Natural killer cell (primary cell): ENCODE results near the gene FEM1A. TPM values are rescaled to one million over a fixed set of nuclear protein-coding genes. Genes with fewer than 3 reads are reported as not detected.
A peak's percentile ranks its signal among the peaks of the same experiment; 100 is the strongest.
"Not testable (repeated sequence)": the region's sequence is repeated elsewhere in the genome, so short reads cannot be mapped to it uniquely, and the experiment has no call there.

ENCODE experiments used
- ATAC-seq, 3 donors: fragments of 150-1000 bp in 2 of 3; fragments of 200-7000 bp in 1 of 3; cut with Tn5 transposase; 1 replicate in 1 of 3; 2 replicates in 2 of 3; pipeline ENCODE4 v1.10.0; 2021; ENCODE audit warnings: mild to moderate bottlenecking in 2 of 3, moderate library complexity in 2 of 3
- DNase-seq, 2 donors: peaks; one replicate each; pipeline versions ENCODE4 v3.0.0 to v3.0.0-alpha.2; 2013 to 2021; ENCODE audit warnings: mixed read lengths in 1 of 2
- H3K27ac ChIP-seq: one replicate; pipeline ENCODE4 v1.5.1; 2013; ENCODE audit warnings: mild to moderate bottlenecking, low read length
- H3K27me3 ChIP-seq: one replicate; pipeline ENCODE4 v1.6.1; 2013; ENCODE audit warnings: low read length; ENCODE audit not compliant: control insufficient read depth, insufficient read depth
- H3K36me3 ChIP-seq: one replicate; pipeline ENCODE4 v1.6.1; 2013; ENCODE audit warnings: low read length; ENCODE audit not compliant: control insufficient read depth, insufficient read depth
- H3K4me1 ChIP-seq: one replicate; pipeline ENCODE4 v1.6.1; 2013; ENCODE audit warnings: low read length; ENCODE audit not compliant: control insufficient read depth, insufficient read depth
- H3K4me3 ChIP-seq: one replicate; pipeline ENCODE4 v1.5.1; 2013; ENCODE audit warnings: low read length
- H3K9me3 ChIP-seq: one replicate; pipeline ENCODE4 v1.6.1; 2013; ENCODE audit warnings: low read length; ENCODE audit not compliant: control insufficient read depth, insufficient read depth
- H3K27ac Mint-ChIP-seq, 2 donors: one replicate each; pipeline ENCODE4 v1.8.0; 2022; ENCODE audit warnings: mild to moderate bottlenecking in 2 of 2, mixed read lengths in 2 of 2, moderate library complexity in 1 of 2
- H3K27me3 Mint-ChIP-seq, 2 donors: one replicate each; pipeline ENCODE4 v1.8.0; 2022; ENCODE audit warnings: low read depth in 2 of 2, mixed read lengths in 2 of 2
- H3K36me3 Mint-ChIP-seq: one replicate; pipeline ENCODE4 v1.8.0; 2022; ENCODE audit warnings: mixed read lengths
- H3K4me1 Mint-ChIP-seq, 2 donors: one replicate each; pipeline ENCODE4 v1.8.0; 2022; ENCODE audit warnings: mixed read lengths in 2 of 2
- H3K4me3 Mint-ChIP-seq: one replicate; pipeline ENCODE4 v1.8.0; 2022; ENCODE audit warnings: mild to moderate bottlenecking, moderate library complexity, mixed read lengths
- H3K9me3 Mint-ChIP-seq, 2 donors: one replicate each; pipeline ENCODE4 v1.8.0; 2022; ENCODE audit warnings: mixed read lengths in 2 of 2
- WGBS: methylation state at CpG from one replicate; pipeline ENCODE4 v1.1.7; 2013; ENCODE audit warnings: missing lambda C conversion rate; ENCODE audit not compliant: insufficient coverage; 5-methylcytosine and 5-hydroxymethylcytosine counted together
- intact Hi-C: fragments of 100-400 bp; cut with micrococcal nuclease; formaldehyde crosslinking; loops from one replicate; pipeline ENCODE4 v1.14.2; 2022
- total RNA-seq, 4 donors: library from RNA; stranded (reverse); fragments of 120-200 nt in 1 of 4; gene quantifications; one replicate each; pipeline versions ENCODE4 v1.2.3 to v1.2.4, GENCODE V29; 2013 to 2022
- TF ChIP-seq, protein P1 (sequence below): fragments of 200-600 bp; IDR thresholded peaks from one replicate; pipeline ENCODE4 v1.8.0; 2022; ENCODE audit warnings: antibody characterized with exemption

Gene FEM1A
- total RNA-seq, 3 donors from 2014 or later (not counting 1 experiment from before 2014, with no cell fraction given) = 11.0 to 13.9 (median 13.7) TPM

DNA sequence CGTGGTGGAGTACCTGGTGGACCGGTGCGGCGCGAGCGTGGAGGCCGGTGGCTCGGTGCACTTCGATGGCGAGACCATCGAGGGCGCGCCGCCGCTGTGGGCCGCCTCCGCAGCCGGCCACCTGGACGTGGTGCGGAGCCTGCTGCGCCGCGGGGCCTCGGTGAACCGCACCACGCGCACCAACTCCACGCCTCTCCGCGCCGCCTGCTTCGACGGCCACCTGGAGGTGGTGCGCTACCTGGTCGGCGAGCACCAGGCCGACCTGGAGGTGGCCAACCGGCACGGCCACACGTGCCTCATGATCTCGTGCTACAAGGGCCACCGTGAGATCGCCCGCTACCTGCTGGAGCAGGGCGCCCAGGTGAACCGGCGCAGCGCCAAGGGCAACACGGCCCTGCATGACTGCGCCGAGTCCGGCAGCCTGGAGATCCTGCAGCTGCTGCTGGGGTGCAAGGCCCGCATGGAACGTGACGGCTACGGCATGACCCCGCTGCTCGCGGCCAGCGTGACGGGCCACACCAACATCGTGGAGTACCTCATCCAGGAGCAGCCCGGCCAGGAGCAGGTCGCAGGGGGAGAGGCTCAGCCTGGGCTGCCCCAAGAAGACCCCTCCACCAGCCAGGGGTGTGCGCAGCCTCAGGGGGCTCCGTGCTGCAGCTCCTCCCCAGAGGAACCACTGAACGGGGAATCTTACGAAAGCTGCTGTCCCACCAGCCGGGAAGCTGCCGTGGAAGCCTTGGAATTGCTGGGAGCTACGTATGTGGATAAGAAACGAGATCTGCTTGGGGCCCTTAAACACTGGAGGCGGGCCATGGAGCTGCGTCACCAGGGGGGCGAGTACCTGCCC lies 708 bp downstream of the FEM1A start:
- intact Hi-C loops, ATAC-seq, H3K27me3 Mint-ChIP-seq, H3K9me3 ChIP-seq, H3K27me3 ChIP-seq, H3K36me3 Mint-ChIP-seq, H3K9me3 Mint-ChIP-seq: not testable (repeated sequence)
- Mint-ChIP-seq H3K4me1 (peaks cover 11 to 26% of the 10 kb centered on the region in 2 donors), H3K4me3 (peak overlapping the region; percentile 95), H3K27ac (peak overlapping the region; percentile 88)
- peak in 1 of 2 donors; percentile 34 for DNase-seq
- peaks cover 34% of the 10 kb centered on the region for H3K4me1 ChIP-seq
- H3K27ac ChIP-seq = peak overlapping the region; percentile 84
- peaks cover 39% of the 10 kb centered on the region for H3K36me3 ChIP-seq
- 16% methylated on average over 75 of the region's 75 CpGs for WGBS
- peak overlapping the region; percentile 76 for H3K4me3 ChIP-seq

DNA sequence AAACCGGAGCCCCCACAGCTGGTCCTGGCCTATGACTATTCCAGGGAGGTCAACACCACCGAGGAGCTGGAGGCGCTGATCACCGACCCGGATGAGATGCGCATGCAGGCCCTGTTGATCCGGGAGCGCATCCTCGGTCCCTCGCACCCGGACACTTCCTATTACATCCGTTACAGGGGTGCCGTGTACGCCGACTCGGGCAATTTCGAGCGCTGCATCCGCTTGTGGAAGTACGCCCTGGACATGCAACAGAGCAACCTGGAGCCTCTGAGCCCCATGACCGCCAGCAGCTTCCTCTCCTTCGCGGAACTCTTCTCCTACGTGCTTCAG lies 1.3 kb downstream of the FEM1A start:
- H3K36me3 Mint-ChIP-seq, H3K27me3 Mint-ChIP-seq, DNase-seq, ATAC-seq, H3K9me3 ChIP-seq, H3K27me3 ChIP-seq, H3K4me3 ChIP-seq, H3K27ac ChIP-seq, intact Hi-C loops, H3K9me3 Mint-ChIP-seq: not testable (repeated sequence)
- Histone ChIP-seq H3K36me3 (peaks cover 41% of the 10 kb centered on the region), H3K4me1 (peaks cover 34% of the 10 kb centered on the region)
- Mint-ChIP-seq H3K27ac (peak overlapping the region in 1 of 2 donors; percentile 34), H3K4me1 (peaks cover 11 to 26% of the 10 kb centered on the region in 2 donors), H3K4me3 (peak overlapping the region; percentile 69)
- WGBS = 96% methylated on average over 24 of the region's 24 CpGs

DNA sequence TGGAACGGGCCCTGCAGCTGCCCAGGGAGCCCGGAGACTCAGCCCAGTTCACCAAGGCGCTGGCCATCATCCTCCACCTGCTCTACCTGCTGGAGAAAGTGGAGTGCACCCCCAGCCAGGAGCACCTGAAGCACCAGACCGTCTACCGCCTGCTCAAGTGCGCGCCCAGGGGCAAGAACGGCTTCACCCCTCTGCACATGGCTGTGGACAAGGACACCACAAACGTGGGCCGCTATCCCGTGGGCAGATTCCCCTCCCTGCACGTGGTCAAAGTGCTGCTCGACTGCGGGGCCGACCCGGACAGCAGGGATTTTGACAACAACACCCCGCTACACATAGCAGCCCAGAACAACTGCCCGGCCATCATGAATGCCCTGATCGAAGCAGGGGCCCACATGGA lies 1.7 kb downstream of the FEM1A start:
- WGBS = 92% methylated on average over 18 of the region's 19 CpGs
- ATAC-seq, H3K27ac ChIP-seq, H3K36me3 Mint-ChIP-seq, intact Hi-C loops, DNase-seq, H3K9me3 Mint-ChIP-seq, H3K27me3 Mint-ChIP-seq, H3K27me3 ChIP-seq, H3K4me3 ChIP-seq, H3K9me3 ChIP-seq: not testable (repeated sequence)
- Mint-ChIP-seq H3K4me3 (peak overlapping the region; percentile 69), H3K4me1 (peaks cover 11 to 26% of the 10 kb centered on the region in 2 donors), H3K27ac (peak overlapping the region in 1 of 2 donors; percentile 34)
- Histone ChIP-seq H3K4me1 (peaks cover 34% of the 10 kb centered on the region), H3K36me3 (peaks cover 41% of the 10 kb centered on the region)

DNA sequence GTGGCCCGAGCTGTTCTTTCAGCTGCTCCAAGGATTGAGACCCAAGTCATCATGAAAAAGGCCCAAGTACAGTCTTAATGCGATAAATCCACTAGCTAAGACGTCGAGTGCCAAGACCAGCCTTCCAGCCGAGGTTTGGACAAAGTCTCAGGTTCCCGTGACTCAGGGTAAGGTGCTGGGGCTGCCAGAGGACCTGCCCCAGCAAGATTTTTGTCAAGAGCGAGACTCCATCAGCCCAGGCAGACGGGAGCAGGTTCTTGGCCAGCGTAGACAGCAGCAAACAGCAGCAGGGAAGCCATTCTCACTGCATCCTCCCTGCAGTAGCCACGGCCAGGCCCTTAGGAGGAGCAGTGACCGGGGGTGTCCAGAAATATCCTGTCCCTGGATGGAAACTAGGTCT lies 3.4 kb downstream of the FEM1A start:
- Histone ChIP-seq H3K27ac (no peak overlapping the region), H3K27me3 (no peaks in the 10 kb centered on the region), H3K4me3 (no peak overlapping the region), H3K9me3 (no peaks in the 10 kb centered on the region), H3K4me1 (peaks cover 34% of the 10 kb centered on the region), H3K36me3 (peaks cover 41% of the 10 kb centered on the region)
- WGBS = 94% methylated on average over 11 of the region's 11 CpGs
- DNase-seq (no peak), ATAC-seq (no peak)
- Mint-ChIP-seq H3K4me1 (peaks cover 11 to 26% of the 10 kb centered on the region in 2 donors), H3K27me3 (no peaks in the 10 kb centered on the region), H3K36me3 (no peaks in the 10 kb centered on the region), H3K27ac (no peak overlapping the region), H3K4me3 (no peak overlapping the region), H3K9me3 (no peaks in the 10 kb centered on the region)
- intact Hi-C loops = no loop called here
- TF ChIP-seq, protein P1, sequence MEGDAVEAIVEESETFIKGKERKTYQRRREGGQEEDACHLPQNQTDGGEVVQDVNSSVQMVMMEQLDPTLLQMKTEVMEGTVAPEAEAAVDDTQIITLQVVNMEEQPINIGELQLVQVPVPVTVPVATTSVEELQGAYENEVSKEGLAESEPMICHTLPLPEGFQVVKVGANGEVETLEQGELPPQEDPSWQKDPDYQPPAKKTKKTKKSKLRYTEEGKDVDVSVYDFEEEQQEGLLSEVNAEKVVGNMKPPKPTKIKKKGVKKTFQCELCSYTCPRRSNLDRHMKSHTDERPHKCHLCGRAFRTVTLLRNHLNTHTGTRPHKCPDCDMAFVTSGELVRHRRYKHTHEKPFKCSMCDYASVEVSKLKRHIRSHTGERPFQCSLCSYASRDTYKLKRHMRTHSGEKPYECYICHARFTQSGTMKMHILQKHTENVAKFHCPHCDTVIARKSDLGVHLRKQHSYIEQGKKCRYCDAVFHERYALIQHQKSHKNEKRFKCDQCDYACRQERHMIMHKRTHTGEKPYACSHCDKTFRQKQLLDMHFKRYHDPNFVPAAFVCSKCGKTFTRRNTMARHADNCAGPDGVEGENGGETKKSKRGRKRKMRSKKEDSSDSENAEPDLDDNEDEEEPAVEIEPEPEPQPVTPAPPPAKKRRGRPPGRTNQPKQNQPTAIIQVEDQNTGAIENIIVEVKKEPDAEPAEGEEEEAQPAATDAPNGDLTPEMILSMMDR = no peak

DNA sequence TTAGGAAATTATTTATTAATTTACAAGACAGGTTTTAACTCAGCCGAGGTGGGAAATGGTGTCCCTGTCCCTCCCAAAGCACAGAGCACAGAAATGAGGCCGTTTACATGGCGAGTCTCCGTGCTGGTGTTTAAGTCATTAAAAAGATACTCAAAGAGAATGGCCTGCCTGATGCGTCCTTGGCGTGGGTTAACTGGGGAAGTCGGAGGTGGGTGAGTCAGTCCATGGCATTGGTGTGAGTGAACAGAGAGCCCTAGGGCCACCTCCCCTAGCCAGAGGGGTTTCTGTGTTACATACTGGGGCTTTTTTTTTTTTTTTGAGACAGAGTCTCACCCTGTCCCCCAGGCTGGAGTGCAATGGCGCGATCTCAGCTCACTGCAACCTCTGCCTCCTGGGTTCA lies 3.9 kb downstream of the FEM1A start:
- no peaks in the 10 kb centered on the region for H3K9me3 ChIP-seq
- H3K27me3 ChIP-seq = no peaks in the 10 kb centered on the region
- Mint-ChIP-seq H3K27me3 (no peaks in the 10 kb centered on the region), H3K4me3 (no peak overlapping the region), H3K36me3 (no peaks in the 10 kb centered on the region), H3K9me3 (no peaks in the 10 kb centered on the region), H3K4me1 (peaks cover 11 to 26% of the 10 kb centered on the region in 2 donors), H3K27ac (no peak overlapping the region)
- no peak overlapping the region for H3K27ac ChIP-seq
- peaks cover 41% of the 10 kb centered on the region for H3K36me3 ChIP-seq
- intact Hi-C loops = no loop called here
- H3K4me1 ChIP-seq = peaks cover 34% of the 10 kb centered on the region
- no peak overlapping the region for H3K4me3 ChIP-seq
- WGBS = 85% methylated on average over 9 of the region's 9 CpGs
- ATAC-seq = no peak
- DNase-seq = no peak
- TF ChIP-seq, protein P1 = no peak
